Upper lobe of left lung (tissue), 4 donors: ENCODE measurements around the gene SEMA3G.

Experiments used
- POLR2A ChIP-seq, 4 donors: fragments of 450-650 bp; IDR thresholded peaks; one replicate each; pipeline ENCODE4 v1.5.1; 2016 to 2017; ENCODE audit warnings: antibody characterized with exemption in 4 of 4, mild to moderate bottlenecking in 2 of 4
- TF ChIP-seq, protein P1 (sequence below), 6 experiments: fragments of 450-650 bp in 4 of 6; fragments of 200-600 bp in 2 of 6; sonication (generic) in 2 of 6; IDR thresholded peaks; one replicate each; pipeline ENCODE4 v1.5.1; 2016 to 2019; ENCODE audit warnings: antibody characterized with exemption in 6 of 6

DNA sequence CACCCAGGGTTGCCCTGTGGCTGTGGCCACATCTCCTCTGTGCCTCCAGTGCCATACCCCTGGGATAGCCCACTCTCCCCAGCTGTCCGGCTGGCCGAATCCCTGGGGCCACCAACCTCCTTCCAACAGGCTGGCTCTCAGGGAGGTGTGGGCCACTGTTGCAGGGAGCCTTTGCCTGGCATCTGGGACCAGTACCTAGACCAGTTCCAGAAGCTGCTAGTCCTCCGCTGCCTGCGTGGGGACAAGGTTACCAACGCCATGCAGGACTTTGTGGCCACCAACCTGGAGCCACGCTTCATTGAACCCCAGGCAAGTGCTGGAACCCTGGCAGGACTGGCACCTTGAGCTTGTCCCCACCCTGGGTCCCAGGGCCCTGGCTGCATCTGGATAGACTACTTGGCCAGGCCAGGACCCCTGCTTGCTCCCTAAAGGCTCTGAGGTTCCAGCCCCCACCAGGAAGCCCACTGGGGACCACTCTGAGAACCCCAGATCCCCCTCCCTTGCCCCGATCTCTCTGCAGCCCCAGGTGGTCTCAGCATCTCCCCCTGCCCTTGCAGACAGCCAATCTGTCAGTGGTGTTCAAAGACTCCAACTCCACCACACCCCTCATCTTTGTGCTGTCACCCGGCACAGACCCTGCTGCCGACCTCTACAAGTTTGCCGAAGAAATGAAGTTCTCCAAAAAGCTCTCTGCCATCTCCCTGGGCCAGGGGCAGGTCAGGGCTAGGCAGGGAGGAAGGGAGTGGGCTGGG is 50.0 kb downstream of the SEMA3G start:
- TF ChIP-seq, protein P1, sequence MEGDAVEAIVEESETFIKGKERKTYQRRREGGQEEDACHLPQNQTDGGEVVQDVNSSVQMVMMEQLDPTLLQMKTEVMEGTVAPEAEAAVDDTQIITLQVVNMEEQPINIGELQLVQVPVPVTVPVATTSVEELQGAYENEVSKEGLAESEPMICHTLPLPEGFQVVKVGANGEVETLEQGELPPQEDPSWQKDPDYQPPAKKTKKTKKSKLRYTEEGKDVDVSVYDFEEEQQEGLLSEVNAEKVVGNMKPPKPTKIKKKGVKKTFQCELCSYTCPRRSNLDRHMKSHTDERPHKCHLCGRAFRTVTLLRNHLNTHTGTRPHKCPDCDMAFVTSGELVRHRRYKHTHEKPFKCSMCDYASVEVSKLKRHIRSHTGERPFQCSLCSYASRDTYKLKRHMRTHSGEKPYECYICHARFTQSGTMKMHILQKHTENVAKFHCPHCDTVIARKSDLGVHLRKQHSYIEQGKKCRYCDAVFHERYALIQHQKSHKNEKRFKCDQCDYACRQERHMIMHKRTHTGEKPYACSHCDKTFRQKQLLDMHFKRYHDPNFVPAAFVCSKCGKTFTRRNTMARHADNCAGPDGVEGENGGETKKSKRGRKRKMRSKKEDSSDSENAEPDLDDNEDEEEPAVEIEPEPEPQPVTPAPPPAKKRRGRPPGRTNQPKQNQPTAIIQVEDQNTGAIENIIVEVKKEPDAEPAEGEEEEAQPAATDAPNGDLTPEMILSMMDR (IDR thresholded peaks at IDR 0.05), result no peak
- TF ChIP-seq POLR2A (IDR thresholded peaks at IDR 0.05), result no peak
